ENCODE data around the gene RSL24D1.

The RSL24D1 gene

GRCh38 chr15:55196458-55197361 lies at the start of gene RSL24D1:
RSL24D1 (minus strand) TSS chr15:55196941; CDS start chr15:55196890, 51 bp downstream.
- peak; percentile 99 for DNase-seq

- DNase-seq: no peak
Measured at GRCh38 chr15:55245059-55245458, 48.3 kb upstream of the RSL24D1 start.

- DNase-seq: no peak
Measured at GRCh38 chr15:55241891-55242290, 45.1 kb upstream of the RSL24D1 start.

- no peak for DNase-seq
Measured at GRCh38 chr15:55241186-55241585, 44.4 kb upstream of the RSL24D1 start.

GRCh38 chr15:55240125-55240760 lies 43.5 kb upstream of the RSL24D1 start:
- DNase-seq: no peak

GRCh38 chr15:55239440-55240124 lies 42.8 kb upstream of the RSL24D1 start:
- DNase-seq: no peak

GRCh38 chr15:55238877-55239276 lies 42.1 kb upstream of the RSL24D1 start:
- DNase-seq: no peak

GRCh38 chr15:55237219-55238130 lies 40.7 kb upstream of the RSL24D1 start:
- no peak for DNase-seq

- DNase-seq: no peak
Measured at GRCh38 chr15:55235546-55236036, 38.9 kb upstream of the RSL24D1 start.

- no peak for DNase-seq
Measured at GRCh38 chr15:55234800-55235104, 38.0 kb upstream of the RSL24D1 start.

- no peak for DNase-seq
Measured at GRCh38 chr15:55234104-55234799, 37.5 kb upstream of the RSL24D1 start.

GRCh38 chr15:55231455-55231854 lies 34.7 kb upstream of the RSL24D1 start:
- no peak for DNase-seq

GRCh38 chr15:55230953-55231352 lies 34.2 kb upstream of the RSL24D1 start:
- DNase-seq: no peak

- no peak for DNase-seq
Measured at GRCh38 chr15:55230051-55230670, 33.4 kb upstream of the RSL24D1 start.

GRCh38 chr15:55226127-55226526 lies 29.4 kb upstream of the RSL24D1 start:
- DNase-seq: no peak

- no peak for DNase-seq
Measured at GRCh38 chr15:55224892-55225291, 28.2 kb upstream of the RSL24D1 start.

- DNase-seq: peak; percentile 3
Measured at GRCh38 chr15:55222588-55222987, 25.8 kb upstream of the RSL24D1 start.

GRCh38 chr15:55221090-55222011 lies 24.6 kb upstream of the RSL24D1 start:
- DNase-seq: peak; percentile 16

- no peak for DNase-seq
Measured at GRCh38 chr15:55220606-55221005, 23.9 kb upstream of the RSL24D1 start.

- DNase-seq: peak; percentile 37
Measured at GRCh38 chr15:55218056-55218455, 21.3 kb upstream of the RSL24D1 start.

Measured in eye (tissue), 1 donor.